SIG-M5 (cell line): ENCODE results near the gene PHTF1.

ENCODE experiments used
- DNase-seq: peaks from one replicate; lab custom pipeline; 2025; lab: John Stamatoyannopoulos, UW

Gene PHTF1

GRCh38 chr1:113665071-113665470 is 94.2 kb downstream of the PHTF1 start:
- no peak for DNase-seq

DNA sequence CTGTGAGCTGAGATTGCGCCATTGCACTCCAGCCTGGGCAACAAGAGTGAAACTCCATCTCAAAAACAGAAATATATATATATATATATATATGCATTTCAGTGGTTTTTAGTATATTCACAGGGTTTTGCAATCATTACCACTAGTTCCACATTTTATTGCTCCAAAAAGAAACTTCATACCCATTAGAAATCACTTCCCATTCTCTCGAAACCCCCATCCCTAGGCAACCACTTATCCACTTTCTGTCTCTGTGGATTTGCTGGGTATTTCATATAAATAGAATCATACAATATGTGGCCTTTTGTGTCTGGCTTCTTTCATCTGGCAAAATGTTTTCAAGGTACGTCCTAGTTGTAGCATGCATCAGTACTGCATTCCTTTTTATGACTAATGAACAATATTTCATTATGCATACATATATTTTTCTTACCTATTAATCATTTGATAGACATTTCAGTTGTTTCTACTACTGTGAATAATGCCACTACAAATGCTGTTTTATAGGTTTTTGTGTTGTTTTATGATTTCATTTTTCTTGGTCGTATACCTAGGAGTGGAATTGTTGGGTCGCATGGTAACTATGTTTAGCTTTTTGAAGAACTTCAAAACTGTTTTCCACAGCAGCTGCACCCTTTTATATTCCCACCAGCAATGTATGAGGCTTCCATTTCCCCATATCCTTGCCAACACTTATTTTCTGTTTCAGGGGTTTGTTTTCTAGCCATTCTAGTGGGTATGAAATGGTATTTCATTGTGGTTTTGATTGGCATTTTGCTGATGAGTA is 95.9 kb downstream of the PHTF1 start:
- peak; percentile 24 for DNase-seq

GRCh38 chr1:113662101-113662500 is 97.2 kb downstream of the PHTF1 start:
- no peak for DNase-seq

GRCh38 chr1:113660088-113660487 is 99.2 kb downstream of the PHTF1 start:
- DNase-seq, result no peak

DNA sequence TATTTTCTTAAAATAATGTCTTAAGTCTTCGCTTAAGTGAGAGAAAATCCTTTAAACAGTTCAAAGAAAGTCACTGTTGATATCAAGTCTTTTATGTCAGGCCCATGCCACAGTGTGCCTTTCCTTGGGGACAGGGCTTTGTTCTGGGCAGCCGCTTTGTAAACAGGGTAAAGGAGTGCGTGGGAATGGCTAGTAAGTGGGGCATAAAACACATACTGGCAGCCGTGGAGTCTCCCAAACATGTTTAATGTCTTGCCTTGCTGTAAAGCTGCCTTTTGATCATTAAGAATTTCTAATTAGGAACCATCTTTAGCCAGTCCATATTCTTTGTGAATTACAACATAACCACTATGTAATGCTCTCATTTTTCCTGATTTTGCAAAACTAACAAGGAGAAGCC is 99.7 kb downstream of the PHTF1 start:
- DNase-seq, result no peak

DNA sequence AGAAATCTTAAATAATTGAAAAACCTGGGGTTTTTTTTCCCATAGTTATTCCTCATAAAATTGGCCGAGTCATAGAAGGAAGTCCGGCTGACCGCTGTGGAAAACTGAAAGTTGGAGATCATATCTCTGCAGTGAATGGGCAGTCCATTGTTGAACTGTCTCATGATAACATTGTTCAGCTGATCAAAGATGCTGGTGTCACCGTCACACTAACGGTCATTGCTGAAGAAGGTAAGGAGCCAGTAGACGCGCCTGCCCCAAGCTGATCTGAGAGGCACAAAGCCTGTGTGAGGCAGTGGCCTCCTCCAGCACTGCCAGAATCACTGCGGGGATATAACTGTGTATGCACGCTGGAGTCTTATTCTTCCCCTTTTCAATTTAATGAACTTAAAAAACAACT is 100.3 kb downstream of the PHTF1 start:
- no peak for DNase-seq

GRCh38 chr1:113657556-113658063 is 101.7 kb downstream of the PHTF1 start:
- no peak for DNase-seq

- no peak for DNase-seq
These were observed 102.2 kb downstream of the PHTF1 start for GRCh38 chr1:113657126-113657525.

- DNase-seq, result no peak
These were observed 104.4 kb downstream of the PHTF1 start for GRCh38 chr1:113654883-113655282.

- no peak for DNase-seq
These were observed 105.5 kb downstream of the PHTF1 start for GRCh38 chr1:113653741-113654140.

GRCh38 chr1:113652771-113653170 is 106.5 kb downstream of the PHTF1 start:
- no peak for DNase-seq

GRCh38 chr1:113648478-113648877 is 110.8 kb downstream of the PHTF1 start:
- DNase-seq, result no peak

GRCh38 chr1:113647164-113647563 is 112.1 kb downstream of the PHTF1 start:
- no peak for DNase-seq
